Activated CD4-positive, alpha-beta memory T cell treated with anti-CD3 and anti-CD28 coated beads for 36 hours (primary cell): ENCODE measurements around the gene ELMOD3. TPM values are rescaled to one million over a fixed set of nuclear protein-coding genes. Genes with fewer than 3 reads are reported as not detected.

Experiments
- CTCF ChIA-PET: fragments of 350-600 bp; sonication (Branson Sonifier 250); formaldehyde crosslinking; loops from one replicate; lab custom pipeline; 2021; ENCODE audit warnings: antibody characterized with exemption, inconsistent platforms; lab: Charles Lee
- POLR2A ChIA-PET: fragments of 350-600 bp; sonication (Branson Sonifier 250); formaldehyde crosslinking; loops from one replicate; lab custom pipeline; 2021; ENCODE audit warnings: antibody characterized with exemption; lab: Charles Lee
- DNase-seq: peaks from one replicate; pipeline ENCODE4 v3.0.0-alpha.2; 2020
- H3K27ac Mint-ChIP-seq: one replicate; pipeline ENCODE4 v1.8.0; 2021; ENCODE audit warnings: mixed read lengths
- H3K27me3 Mint-ChIP-seq: one replicate; pipeline ENCODE4 v1.8.0; 2021; ENCODE audit warnings: mixed read lengths
- H3K36me3 Mint-ChIP-seq: one replicate; pipeline ENCODE4 v1.8.0; 2021; ENCODE audit warnings: mixed read lengths
- H3K4me1 Mint-ChIP-seq: one replicate; pipeline ENCODE4 v1.8.0; 2021; ENCODE audit warnings: low read depth, mixed read lengths
- H3K4me3 Mint-ChIP-seq: one replicate; pipeline ENCODE4 v1.8.0; 2021; ENCODE audit warnings: mild to moderate bottlenecking, mixed read lengths
- H3K9me3 Mint-ChIP-seq: one replicate; pipeline ENCODE4 v1.8.0; 2021; ENCODE audit warnings: mixed read lengths
- intact Hi-C: fragments of 100-400 bp; cut with micrococcal nuclease; formaldehyde crosslinking; loops from one replicate; pipeline ENCODE4 v1.15.1; 2023
- total RNA-seq, 2 experiments: library from RNA; stranded (reverse); gene quantifications; one replicate each; pipeline ENCODE4 v1.2.3, GENCODE V29; 2021

The ELMOD3 gene
- total RNA-seq, 2 experiments from 2014 or later = 11.1 to 15.0 TPM

- Mint-ChIP-seq H3K36me3 (no peaks in the 10 kb centered on the region), H3K9me3 (no peaks in the 10 kb centered on the region), H3K4me3 (peak overlapping the region; percentile 75), H3K27me3 (no peaks in the 10 kb centered on the region), H3K4me1 (peaks cover 27% of the 10 kb centered on the region), H3K27ac (peak overlapping the region; percentile 98)
- ChIA-PET POLR2A (interaction anchor here (1.2 to 5.8 kb wide), 2 partner anchors 20 to 98 kb away, joined by 4 to 80 read pairs; partner anchors contain the start of gene MAT2A), CTCF (interaction anchor here (1.5 kb wide), 1 partner anchor 112 kb away, joined by 4 read pairs; no protein-coding TSS in a partner anchor)
- intact Hi-C loops = loop anchor here (2.0 kb wide), 1 partner anchor 19 kb away; no protein-coding TSS in a partner anchor
- DNase-seq = peak; percentile 67
Observed at GRCh38 chr2:85439986-85440385, 85.4 kb downstream of the ELMOD3 start.

GRCh38 chr2:85440729-85441128 is 86.2 kb downstream of the ELMOD3 start:
- no peak overlapping the region for H3K4me3 Mint-ChIP-seq
- no peaks in the 10 kb centered on the region for H3K9me3 Mint-ChIP-seq
- H3K27ac Mint-ChIP-seq = no peak overlapping the region
- H3K27me3 Mint-ChIP-seq = no peaks in the 10 kb centered on the region
- no peak for DNase-seq
- ChIA-PET CTCF (interaction anchor here (1.5 kb wide), 1 partner anchor 111 kb away, joined by 4 read pairs; no protein-coding TSS in a partner anchor), POLR2A (interaction anchor here (1.2 to 5.8 kb wide), 2 partner anchors 21 to 98 kb away, joined by 4 to 80 read pairs; partner anchors contain the start of gene MAT2A)
- no peaks in the 10 kb centered on the region for H3K36me3 Mint-ChIP-seq
- intact Hi-C loops = no loop called here
- H3K4me1 Mint-ChIP-seq = peaks cover 27% of the 10 kb centered on the region

Other genes with a start within 250 kb of the ELMOD3 start
- gene TCF7L1, start 221.4 kb upstream of the ELMOD3 start, total RNA-seq = under 1 TPM in 1 of 2 experiments, not detected in 1; 0.07 TPM
- 10 to 100 TPM; 84.8 to 85.9 TPM for gene TGOLN2, start 26.8 kb upstream of the ELMOD3 start, total RNA-seq
- 10 to 100 TPM; 22.6 to 22.8 TPM for gene RETSAT, start 241 bp upstream of the ELMOD3 start, total RNA-seq
- gene CAPG, start 55.6 kb downstream of the ELMOD3 start, total RNA-seq = 10 to 100 TPM; 24.1 to 25.6 TPM
- 1 to 10 TPM in 1 of 2 experiments, under 1 TPM in 1; 0.65 to 1.4 TPM for gene SH2D6, start 63.9 kb downstream of the ELMOD3 start, total RNA-seq
- 100 to 1,000 TPM; 196 to 208 TPM for gene MAT2A, start 184.4 kb downstream of the ELMOD3 start, total RNA-seq
- gene GGCX, start 206.7 kb downstream of the ELMOD3 start, total RNA-seq = 10 to 100 TPM; 24.2 to 25.2 TPM
- 100 to 1,000 TPM; 112 to 114 TPM for gene VAMP8, start 222.8 kb downstream of the ELMOD3 start, total RNA-seq
- gene VAMP5, start 229.7 kb downstream of the ELMOD3 start, total RNA-seq = 10 to 100 TPM; 49.7 to 51.9 TPM
- gene RNF181, start 241.0 kb downstream of the ELMOD3 start, total RNA-seq = 100 to 1,000 TPM; 120 to 124 TPM
- gene TMEM150A, start 247.9 kb downstream of the ELMOD3 start, total RNA-seq = 1 to 10 TPM; 1.2 to 1.6 TPM